ENCODE data around the gene DCAF8. TPM values are rescaled to one million over a fixed set of nuclear protein-coding genes. Genes with fewer than 3 reads are reported as not detected.

The DCAF8 gene
- polyA plus RNA-seq, 3 donors, result 35.5 to 205 (median 44.6) TPM

DNA sequence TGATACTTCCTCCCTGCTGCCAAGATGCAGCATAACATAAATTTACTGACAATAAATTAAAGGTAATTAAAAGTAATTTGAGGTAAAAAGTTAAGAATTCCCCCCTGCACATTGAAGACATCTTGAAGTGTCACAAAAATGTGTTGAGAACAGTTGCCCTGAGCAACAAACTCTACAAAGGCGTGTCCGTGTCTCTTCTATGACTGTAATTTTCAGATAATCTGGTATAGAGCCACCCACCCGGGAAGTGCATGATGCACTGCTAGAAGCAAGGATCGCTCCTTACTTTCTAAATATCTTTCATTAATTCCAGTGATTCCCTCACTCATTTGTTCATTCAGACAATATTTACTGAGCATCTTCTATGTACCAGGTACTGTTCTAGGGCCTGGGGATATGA lies 83.0 kb downstream of the DCAF8 start:
- Histone ChIP-seq H3K79me2 (ENCODE audit: insufficient read depth, low read length) (no peaks in the 10 kb centered on the region), H3K27me3 (ENCODE audit: control insufficient read depth in 2 of 2, insufficient read depth in 2 of 2, low read length in 2 of 2) (no peaks in the 10 kb centered on the region), H3K9me3 (replicated peaks in 1 of 2; ENCODE audit: control insufficient read depth in 1 of 2, insufficient read depth in 1 of 2, low read length in 2 of 2) (no peaks in the 10 kb centered on the region), H3K36me3 (replicated peaks in 1 of 2; ENCODE audit: control insufficient read depth in 1 of 2, insufficient read depth in 2 of 2, low read length in 2 of 2) (peaks cover 0 to 8% of the 10 kb centered on the region in 2 donors), H3K9ac (ENCODE audit: insufficient read depth, low read length, poor library complexity, severe bottlenecking) (no peak overlapping the region), H2AFZ (ENCODE audit: insufficient read depth, low read depth, low read length, poor library complexity, severe bottlenecking) (no peak overlapping the region), H3K4me1 (ENCODE audit: control insufficient read depth in 1 of 2, insufficient read depth in 2 of 2, low read length in 2 of 2) (no peaks in the 10 kb centered on the region), H3K27ac (ENCODE audit: low read depth in 1 of 2, low read length in 2 of 2) (no peak overlapping the region), H3K4me3 (replicated peaks in 1 of 3; ENCODE audit: low read depth in 2 of 3, low read length in 3 of 3) (no peak overlapping the region), H3K4me2 (replicated peaks; ENCODE audit: extremely low read depth, low read length, poor library complexity, severe bottlenecking) (no peak overlapping the region), H4K20me1 (ENCODE audit: insufficient read depth, low read length) (no peaks in the 10 kb centered on the region)
- Mint-ChIP-seq H3K9me3 (peaks cover 0 to 3% (median 0%) of the 10 kb centered on the region in 7 donors), H3K4me3 (no peak overlapping the region), H3K27me3 (ENCODE audit: low read depth in 3 of 3) (peaks cover 4 to 5% (median 5%) of the 10 kb centered on the region in 3 donors), H3K27ac (no peak overlapping the region), H3K36me3 (no peaks in the 10 kb centered on the region), H3K4me1 (no peaks in the 10 kb centered on the region)
- DNase-seq, result no peak
- TF ChIP-seq, protein P1, sequence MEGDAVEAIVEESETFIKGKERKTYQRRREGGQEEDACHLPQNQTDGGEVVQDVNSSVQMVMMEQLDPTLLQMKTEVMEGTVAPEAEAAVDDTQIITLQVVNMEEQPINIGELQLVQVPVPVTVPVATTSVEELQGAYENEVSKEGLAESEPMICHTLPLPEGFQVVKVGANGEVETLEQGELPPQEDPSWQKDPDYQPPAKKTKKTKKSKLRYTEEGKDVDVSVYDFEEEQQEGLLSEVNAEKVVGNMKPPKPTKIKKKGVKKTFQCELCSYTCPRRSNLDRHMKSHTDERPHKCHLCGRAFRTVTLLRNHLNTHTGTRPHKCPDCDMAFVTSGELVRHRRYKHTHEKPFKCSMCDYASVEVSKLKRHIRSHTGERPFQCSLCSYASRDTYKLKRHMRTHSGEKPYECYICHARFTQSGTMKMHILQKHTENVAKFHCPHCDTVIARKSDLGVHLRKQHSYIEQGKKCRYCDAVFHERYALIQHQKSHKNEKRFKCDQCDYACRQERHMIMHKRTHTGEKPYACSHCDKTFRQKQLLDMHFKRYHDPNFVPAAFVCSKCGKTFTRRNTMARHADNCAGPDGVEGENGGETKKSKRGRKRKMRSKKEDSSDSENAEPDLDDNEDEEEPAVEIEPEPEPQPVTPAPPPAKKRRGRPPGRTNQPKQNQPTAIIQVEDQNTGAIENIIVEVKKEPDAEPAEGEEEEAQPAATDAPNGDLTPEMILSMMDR (IDR thresholded peaks at IDR 0.05), result no peak
- intact Hi-C loops (cut with micrococcal nuclease), result no loop called here
- 97% methylated on average over 4 of the region's 4 CpGs for WGBS (ENCODE audit: insufficient coverage)

DNA sequence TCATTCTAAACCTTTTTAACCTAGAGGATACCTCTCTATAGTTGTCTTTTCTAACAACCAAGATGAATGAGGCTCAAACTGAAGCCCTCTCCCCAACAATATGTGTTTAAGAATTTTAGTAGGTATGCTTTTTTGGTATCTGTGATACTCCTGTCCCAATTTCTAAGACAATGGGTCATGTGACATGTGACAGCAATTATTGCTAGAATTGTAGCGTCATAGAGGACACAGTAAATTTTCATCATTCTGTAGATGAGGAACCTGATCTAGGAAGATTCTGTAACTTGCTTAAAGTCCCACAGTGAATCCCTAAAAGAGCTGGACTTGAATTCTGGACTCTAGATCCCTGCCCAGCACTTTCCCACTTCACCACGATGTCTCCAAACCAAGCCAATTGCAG lies 83.6 kb downstream of the DCAF8 start:
- Histone ChIP-seq H3K9me3 (replicated peaks in 1 of 2; ENCODE audit: control insufficient read depth in 1 of 2, insufficient read depth in 1 of 2, low read length in 2 of 2) (no peaks in the 10 kb centered on the region), H3K36me3 (replicated peaks in 1 of 2; ENCODE audit: control insufficient read depth in 1 of 2, insufficient read depth in 2 of 2, low read length in 2 of 2) (peaks cover 0 to 8% of the 10 kb centered on the region in 2 donors), H3K27me3 (ENCODE audit: control insufficient read depth in 2 of 2, insufficient read depth in 2 of 2, low read length in 2 of 2) (no peaks in the 10 kb centered on the region), H2AFZ (ENCODE audit: insufficient read depth, low read depth, low read length, poor library complexity, severe bottlenecking) (no peak overlapping the region), H3K9ac (ENCODE audit: insufficient read depth, low read length, poor library complexity, severe bottlenecking) (no peak overlapping the region), H3K4me1 (ENCODE audit: control insufficient read depth in 1 of 2, insufficient read depth in 2 of 2, low read length in 2 of 2) (no peaks in the 10 kb centered on the region), H4K20me1 (ENCODE audit: insufficient read depth, low read length) (no peaks in the 10 kb centered on the region), H3K4me3 (replicated peaks in 1 of 3; ENCODE audit: low read depth in 2 of 3, low read length in 3 of 3) (no peak overlapping the region), H3K4me2 (replicated peaks; ENCODE audit: extremely low read depth, low read length, poor library complexity, severe bottlenecking) (no peak overlapping the region), H3K27ac (ENCODE audit: low read depth in 1 of 2, low read length in 2 of 2) (no peak overlapping the region), H3K79me2 (ENCODE audit: insufficient read depth, low read length) (no peaks in the 10 kb centered on the region)
- Mint-ChIP-seq H3K27me3 (ENCODE audit: low read depth in 3 of 3) (peaks cover 4 to 7% (median 5%) of the 10 kb centered on the region in 3 donors), H3K4me1 (no peaks in the 10 kb centered on the region), H3K4me3 (no peak overlapping the region), H3K27ac (no peak overlapping the region), H3K9me3 (peaks cover 0 to 3% (median 0%) of the 10 kb centered on the region in 7 donors), H3K36me3 (no peaks in the 10 kb centered on the region)
- 80% methylated on average over 2 of the region's 2 CpGs for WGBS (ENCODE audit: insufficient coverage)
- intact Hi-C loops (cut with micrococcal nuclease), result no loop called here
- TF ChIP-seq, protein P1 (IDR thresholded peaks at IDR 0.05), result no peak
- DNase-seq, result no peak
